HTERT RPE-1 (cell line): Measurements from ENCODE around the gene CCDC175.

Experiments
- in situ Hi-C: fragments of 300-500 bp; cut with MboI; formaldehyde crosslinking; loops from 4 replicates; pipeline ENCODE4 v1.14.3; 2020; ENCODE audit warnings: low sequenced_read_pairs

CCDC175 gene

DNA sequence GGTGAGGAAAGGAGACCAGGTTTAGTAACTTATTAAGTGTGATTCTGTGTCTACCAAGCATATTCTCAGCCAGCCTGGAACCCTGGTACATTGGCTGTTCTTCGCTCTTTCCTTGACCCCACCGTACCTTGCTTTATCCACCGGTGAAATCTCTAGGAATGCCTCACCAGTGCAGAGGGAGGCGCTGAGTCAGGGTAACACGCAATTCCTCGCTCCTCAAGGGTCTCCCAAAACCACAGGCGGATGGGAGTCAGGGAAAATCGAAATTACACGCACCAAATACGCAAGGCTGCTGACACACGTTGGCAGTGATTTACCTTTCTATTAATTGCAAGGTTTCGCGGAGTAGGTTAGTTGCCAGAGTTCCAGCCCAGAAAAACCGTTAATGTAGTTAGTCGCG is 93.2 kb downstream of the CCDC175 start:
- in situ Hi-C loops: no loop called here

- in situ Hi-C loops: no loop called here
Measured at GRCh38 chr14:59482541-59483331, 93.9 kb downstream of the CCDC175 start.

GRCh38 chr14:59481871-59482540 is 94.6 kb downstream of the CCDC175 start:
- in situ Hi-C loops: no loop called here

GRCh38 chr14:59481407-59481806 is 95.2 kb downstream of the CCDC175 start:
- in situ Hi-C loops: no loop called here

- in situ Hi-C loops: no loop called here
Measured at GRCh38 chr14:59480166-59480565, 96.4 kb downstream of the CCDC175 start.

- in situ Hi-C loops: no loop called here
Measured at GRCh38 chr14:59478540-59478939, 98.1 kb downstream of the CCDC175 start.

GRCh38 chr14:59475709-59476108 is 100.9 kb downstream of the CCDC175 start:
- in situ Hi-C loops: no loop called here

DNA sequence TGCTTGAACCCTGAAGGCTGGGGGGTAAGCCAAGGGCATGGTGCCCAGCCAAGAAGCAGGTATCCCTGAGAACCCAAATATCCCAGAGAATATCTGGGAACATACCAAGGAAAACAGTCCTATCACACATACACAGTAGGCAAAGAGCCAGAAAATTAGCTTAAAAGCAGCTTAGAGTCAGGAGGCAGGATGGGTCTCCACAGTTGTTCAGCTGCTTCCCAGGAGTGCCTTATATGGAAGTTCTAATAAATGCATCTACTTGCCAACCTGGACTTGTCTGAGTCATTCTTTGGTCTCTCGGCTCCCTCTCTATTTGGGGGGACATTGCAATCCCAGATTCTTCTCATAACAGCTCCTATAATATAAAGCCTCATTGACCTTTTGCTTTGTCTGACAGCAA is 102.4 kb downstream of the CCDC175 start:
- in situ Hi-C loops: no loop called here

- in situ Hi-C loops: no loop called here
Measured at GRCh38 chr14:59465316-59466135, 111.1 kb downstream of the CCDC175 start, which contains the start of gene GPR135. TSS of gene GPR135 (minus strand) at chr14:59465380. CDS start at chr14:59465226, 154 bp downstream.

GRCh38 chr14:59464486-59465315 is 111.9 kb downstream of the CCDC175 start:
- in situ Hi-C loops: no loop called here

DNA sequence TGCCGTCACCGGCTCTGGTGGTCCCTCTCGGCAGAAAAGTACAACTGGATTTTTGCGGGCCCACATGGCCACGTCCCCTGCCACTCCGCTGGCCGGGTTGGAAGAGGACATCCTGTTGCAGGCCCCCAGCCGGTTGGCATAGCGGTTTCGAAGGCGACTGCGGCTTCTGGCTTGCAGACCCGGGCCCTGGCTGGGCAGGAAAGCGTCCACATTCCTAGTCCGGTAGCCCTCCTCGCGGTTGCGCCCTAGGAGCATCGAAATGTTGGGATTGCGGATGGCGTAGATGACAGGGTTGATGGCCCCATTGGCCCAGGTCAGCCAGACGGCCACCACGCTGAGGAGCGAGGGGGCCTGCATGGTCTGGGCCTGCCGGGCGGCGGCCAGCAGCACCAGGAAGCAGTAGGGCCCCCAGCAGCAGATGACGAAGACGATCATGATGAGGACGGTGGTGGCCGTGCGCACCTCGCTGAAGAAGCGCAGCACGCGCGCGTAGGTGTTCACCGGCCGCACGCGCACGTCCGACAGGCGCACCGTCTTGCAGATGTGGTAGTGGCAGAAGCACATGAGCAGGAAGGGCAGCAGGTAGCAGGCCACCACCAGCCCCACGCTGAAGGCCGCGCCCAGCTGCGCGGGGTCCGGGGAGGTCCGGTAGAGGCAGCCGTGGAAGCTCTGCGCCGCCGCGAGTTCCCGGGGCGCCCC is 112.7 kb downstream of the CCDC175 start:
- in situ Hi-C loops: no loop called here

DNA sequence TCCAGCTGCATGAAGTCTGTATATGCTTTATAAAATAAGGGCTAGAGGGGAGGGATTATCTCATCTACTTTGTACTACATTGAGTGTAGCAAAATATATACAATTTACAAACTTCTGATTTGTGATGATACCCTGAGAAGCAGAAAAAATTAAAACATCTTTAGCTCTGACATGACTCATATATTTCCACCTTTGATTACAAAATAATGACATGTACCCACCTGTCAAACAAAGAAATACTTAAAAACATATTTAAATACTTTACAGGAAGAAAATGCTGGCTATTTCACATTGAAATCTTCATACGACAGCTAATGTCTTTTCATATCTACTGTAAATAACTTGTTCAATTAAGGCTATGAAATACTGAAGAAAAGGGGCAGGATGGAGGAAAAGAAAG is 114.7 kb downstream of the CCDC175 start:
- in situ Hi-C loops: no loop called here

- in situ Hi-C loops: no loop called here
Measured at GRCh38 chr14:59460378-59460777, 116.2 kb downstream of the CCDC175 start.

DNA sequence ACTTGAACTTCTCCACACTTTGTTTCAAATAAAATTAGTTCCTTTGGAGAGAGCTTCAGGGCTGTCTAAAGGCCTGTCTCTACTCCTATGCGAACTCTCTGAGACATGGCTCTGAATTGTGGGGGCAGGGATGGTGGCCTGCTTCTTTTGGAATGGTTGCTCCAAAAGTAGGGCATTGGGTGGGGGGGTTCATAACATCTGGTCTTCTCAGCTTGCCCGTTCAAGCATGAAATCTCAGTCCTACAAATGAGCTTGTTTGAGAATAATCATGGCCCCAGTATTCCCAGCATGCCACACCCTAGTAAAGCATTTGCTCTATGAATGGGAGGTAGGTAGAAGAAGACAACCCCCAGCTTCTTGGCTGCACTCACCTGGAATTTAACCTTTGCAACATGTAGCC is 118.1 kb downstream of the CCDC175 start:
- in situ Hi-C loops: no loop called here

- in situ Hi-C loops: no loop called here
Measured at GRCh38 chr14:59455411-59455810, 121.2 kb downstream of the CCDC175 start.
